ENCODE measurements around the gene ZNF709.
"Not testable (repeated sequence)": the region's sequence is repeated elsewhere in the genome, so short reads cannot be mapped to it uniquely, and the experiment has no call there.

Gene ZNF709

GRCh38 chr19:12425888-12426274, 58.7 kb downstream of the ZNF709 start:
- H3K79me2 ChIP-seq (ENCODE audit: insufficient read depth, low read length) = no peaks in the 10 kb centered on the region
- H3K27me3 ChIP-seq (ENCODE audit: insufficient read depth, low read length) = no peaks in the 10 kb centered on the region
- H3K4me3 ChIP-seq (ENCODE audit: low read depth, low read length, poor library complexity, severe bottlenecking) = no peak overlapping the region
- no peaks in the 10 kb centered on the region for H3K4me1 ChIP-seq (ENCODE audit: insufficient read depth, low read length, severe bottlenecking)
- H3K9me3 ChIP-seq (ENCODE audit: low read length) = peaks cover 5% of the 10 kb centered on the region; the same call in 1 of the 2 replicates
- H3K9ac ChIP-seq (ENCODE audit: low read length) = no peak overlapping the region
- no peak overlapping the region for H3K27ac ChIP-seq (ENCODE audit: low read depth, low read length, poor library complexity, severe bottlenecking)
- H3K4me2 ChIP-seq (ENCODE audit: low read length) = no peak overlapping the region
- TF ChIP-seq EZH2 (IDR thresholded peaks at IDR 0.05; ENCODE audit: borderline replicate concordance, low read length) = no peak
- TF ChIP-seq CTCF (IDR thresholded peaks at IDR 0.05; ENCODE audit: low read length) = no peak
- no peaks in the 10 kb centered on the region for H3K9me2 ChIP-seq (ENCODE audit: low read depth, low read length)
- H4K20me1 ChIP-seq (ENCODE audit: insufficient read depth, low read length) = no peaks in the 10 kb centered on the region
- H3F3A ChIP-seq (ENCODE audit: insufficient read depth, low read length) = no peaks in the 10 kb centered on the region
- no peak overlapping the region for H2AFZ ChIP-seq (ENCODE audit: low read length)
- H3K36me3 ChIP-seq (ENCODE audit: insufficient read depth, low read length) = peaks cover 7% of the 10 kb centered on the region

GRCh38 chr19:12425236-12425887, 59.3 kb downstream of the ZNF709 start:
- no peak overlapping the region for H3K27ac ChIP-seq (ENCODE audit: low read depth, low read length, poor library complexity, severe bottlenecking)
- peaks cover 2% of the 10 kb centered on the region; the same call in 1 of the 2 replicates for H3K9me3 ChIP-seq (ENCODE audit: low read length)
- no peak overlapping the region for H3K4me3 ChIP-seq (ENCODE audit: low read depth, low read length, poor library complexity, severe bottlenecking)
- peaks cover 2% of the 10 kb centered on the region for H3K36me3 ChIP-seq (ENCODE audit: insufficient read depth, low read length)
- H2AFZ ChIP-seq (ENCODE audit: low read length) = no peak overlapping the region
- no peaks in the 10 kb centered on the region for H3K9me2 ChIP-seq (ENCODE audit: low read depth, low read length)
- no peaks in the 10 kb centered on the region for H4K20me1 ChIP-seq (ENCODE audit: insufficient read depth, low read length)
- no peaks in the 10 kb centered on the region for H3F3A ChIP-seq (ENCODE audit: insufficient read depth, low read length)
- H3K79me2 ChIP-seq (ENCODE audit: insufficient read depth, low read length) = no peaks in the 10 kb centered on the region
- H3K4me1 ChIP-seq (ENCODE audit: insufficient read depth, low read length, severe bottlenecking) = no peaks in the 10 kb centered on the region
- H3K9ac ChIP-seq (ENCODE audit: low read length) = no peak overlapping the region
- TF ChIP-seq CTCF (IDR thresholded peaks at IDR 0.05; ENCODE audit: low read length) (no peak), EZH2 (IDR thresholded peaks at IDR 0.05; ENCODE audit: borderline replicate concordance, low read length) (no peak)
- no peaks in the 10 kb centered on the region for H3K27me3 ChIP-seq (ENCODE audit: insufficient read depth, low read length)
- no peak overlapping the region for H3K4me2 ChIP-seq (ENCODE audit: low read length)

- H3K27me3 ChIP-seq (ENCODE audit: insufficient read depth, low read length); H3F3A ChIP-seq (ENCODE audit: insufficient read depth, low read length); H3K9ac ChIP-seq (ENCODE audit: low read length); H3K4me2 ChIP-seq (ENCODE audit: low read length); H3K9me2 ChIP-seq (ENCODE audit: low read depth, low read length); H3K79me2 ChIP-seq (ENCODE audit: insufficient read depth, low read length); H4K20me1 ChIP-seq (ENCODE audit: insufficient read depth, low read length); H3K36me3 ChIP-seq (ENCODE audit: insufficient read depth, low read length); H3K27ac ChIP-seq (ENCODE audit: low read depth, low read length, poor library complexity, severe bottlenecking); H2AFZ ChIP-seq (ENCODE audit: low read length); H3K4me3 ChIP-seq (ENCODE audit: low read depth, low read length, poor library complexity, severe bottlenecking); H3K4me1 ChIP-seq (ENCODE audit: insufficient read depth, low read length, severe bottlenecking): not testable (repeated sequence)
- H3K9me3 ChIP-seq (ENCODE audit: low read length) = peaks cover 14% of the 10 kb centered on the region; the same call in 1 of the 2 replicates
These were observed 67.3 kb downstream of the ZNF709 start for GRCh38 chr19:12417273-12417672.

- Histone ChIP-seq H3K27me3 (ENCODE audit: insufficient read depth, low read length) (no peaks in the 10 kb centered on the region), H3K9me3 (ENCODE audit: low read length) (0 out of 2 replicates have a peak, but pooled peaks cover 9% of the 10 kb centered on the region), H3K4me2 (ENCODE audit: low read length) (no peak overlapping the region)
These were observed 72.7 kb downstream of the ZNF709 start for GRCh38 chr19:12411893-12412292.

More at GRCh38 chr19:12411893-12412292, 72.7 kb downstream of the ZNF709 start:
- Histone ChIP-seq H4K20me1 (ENCODE audit: insufficient read depth, low read length) (no peaks in the 10 kb centered on the region), H3F3A (ENCODE audit: insufficient read depth, low read length) (no peaks in the 10 kb centered on the region), H3K9me2 (ENCODE audit: low read depth, low read length) (no peaks in the 10 kb centered on the region), H3K4me3 (ENCODE audit: low read depth, low read length, poor library complexity, severe bottlenecking) (no peak overlapping the region), H3K79me2 (ENCODE audit: insufficient read depth, low read length) (no peaks in the 10 kb centered on the region), H3K4me1 (ENCODE audit: insufficient read depth, low read length, severe bottlenecking) (no peaks in the 10 kb centered on the region), H3K27ac (ENCODE audit: low read depth, low read length, poor library complexity, severe bottlenecking) (no peak overlapping the region), H3K36me3 (ENCODE audit: insufficient read depth, low read length) (no peaks in the 10 kb centered on the region), H2AFZ (ENCODE audit: low read length) (no peak overlapping the region), H3K9ac (ENCODE audit: low read length) (no peak overlapping the region)
- TF ChIP-seq EZH2 (IDR thresholded peaks at IDR 0.05; ENCODE audit: borderline replicate concordance, low read length) = no peak
- TF ChIP-seq CTCF (IDR thresholded peaks at IDR 0.05; ENCODE audit: low read length) = no peak

All from OCI-LY1 (cell line).